ENCODE results near the gene TBC1D14. TPM values are rescaled to one million over a fixed set of nuclear protein-coding genes. Genes with fewer than 3 reads are reported as not detected.

The TBC1D14 gene
- total and polyA plus RNA-seq, 5 donors from 2014 or later, result 46.6 to 67.7 (median 52.2) TPM

GRCh38 chr4:7062816-7063215, 153.2 kb downstream of the TBC1D14 start:
- Histone ChIP-seq H3K4me3 (ENCODE audit: low read depth, low read length) (no peak overlapping the region), H3K27ac (ENCODE audit: insufficient read depth, low read length, poor library complexity, severe bottlenecking) (no peak overlapping the region), H3K27me3 (ENCODE audit: control insufficient read depth, insufficient read depth, low read length) (no peaks in the 10 kb centered on the region), H3K9me3 (ENCODE audit: control insufficient read depth in 2 of 2, low read length in 2 of 2) (no peaks in the 10 kb centered on the region), H3K4me1 (ENCODE audit: control insufficient read depth, insufficient read depth, low read length, poor library complexity, severe bottlenecking) (peaks cover 23% of the 10 kb centered on the region), H3K36me3 (ENCODE audit: control insufficient read depth, insufficient read depth, low read length) (peaks cover 60% of the 10 kb centered on the region)
- peak overlapping the region in 2 of 4 donors; percentile 38 to 80 for H3K4me3 Mint-ChIP-seq
- DNase-seq, result no peak
- no peak overlapping the region for H3K27ac Mint-ChIP-seq
- no peak for ATAC-seq (ENCODE audit: low read depth in 2 of 2)
- H3K27me3 Mint-ChIP-seq, result no peaks in the 10 kb centered on the region
- H3K4me1 Mint-ChIP-seq, result peaks cover 1 to 41% (median 29%) of the 10 kb centered on the region in 4 donors
- H3K36me3 Mint-ChIP-seq, result peaks cover 27% of the 10 kb centered on the region
- H3K9me3 Mint-ChIP-seq, result no peaks in the 10 kb centered on the region

GRCh38 chr4:7063362-7063761, 153.7 kb downstream of the TBC1D14 start:
- Mint-ChIP-seq H3K36me3 (peaks cover 27% of the 10 kb centered on the region), H3K4me3 (peak overlapping the region in 2 of 4 donors; percentile 38 to 80), H3K27me3 (no peaks in the 10 kb centered on the region), H3K9me3 (no peaks in the 10 kb centered on the region), H3K4me1 (peaks cover 6 to 46% (median 31%) of the 10 kb centered on the region in 4 donors), H3K27ac (no peak overlapping the region)
- DNase-seq (no peak), ATAC-seq (ENCODE audit: low read depth in 2 of 2) (no peak)
- Histone ChIP-seq H3K4me3 (ENCODE audit: low read depth, low read length) (no peak overlapping the region), H3K27me3 (ENCODE audit: control insufficient read depth, insufficient read depth, low read length) (no peaks in the 10 kb centered on the region), H3K9me3 (ENCODE audit: control insufficient read depth in 2 of 2, low read length in 2 of 2) (no peaks in the 10 kb centered on the region), H3K4me1 (ENCODE audit: control insufficient read depth, insufficient read depth, low read length, poor library complexity, severe bottlenecking) (peaks cover 23% of the 10 kb centered on the region), H3K27ac (ENCODE audit: insufficient read depth, low read length, poor library complexity, severe bottlenecking) (no peak overlapping the region), H3K36me3 (ENCODE audit: control insufficient read depth, insufficient read depth, low read length) (peaks cover 58% of the 10 kb centered on the region)

GRCh38 chr4:7066006-7066405, 156.4 kb downstream of the TBC1D14 start:
- peak overlapping the region; percentile 82 for H3K4me3 ChIP-seq (ENCODE audit: low read depth, low read length)
- no peaks in the 10 kb centered on the region for H3K27me3 ChIP-seq (ENCODE audit: control insufficient read depth, insufficient read depth, low read length)
- Mint-ChIP-seq H3K27me3 (peaks cover 5% of the 10 kb centered on the region), H3K9me3 (no peaks in the 10 kb centered on the region), H3K36me3 (peaks cover 18% of the 10 kb centered on the region), H3K4me3 (peak overlapping the region; percentile 89 to 97 (median 95)), H3K4me1 (peaks cover 10 to 60% (median 42%) of the 10 kb centered on the region in 4 donors), H3K27ac (peak overlapping the region in 2 of 3 donors; percentile 20 to 97)
- ATAC-seq (ENCODE audit: low read depth in 2 of 2) (no peak), DNase-seq (no peak)
- H3K4me1 ChIP-seq (ENCODE audit: control insufficient read depth, insufficient read depth, low read length, poor library complexity, severe bottlenecking), result peaks cover 37% of the 10 kb centered on the region
- H3K9me3 ChIP-seq (ENCODE audit: control insufficient read depth in 2 of 2, low read length in 2 of 2), result no peaks in the 10 kb centered on the region
- no peak overlapping the region for H3K27ac ChIP-seq (ENCODE audit: insufficient read depth, low read length, poor library complexity, severe bottlenecking)
- peaks cover 32% of the 10 kb centered on the region for H3K36me3 ChIP-seq (ENCODE audit: control insufficient read depth, insufficient read depth, low read length)

- no peaks in the 10 kb centered on the region for H3K9me3 ChIP-seq (ENCODE audit: control insufficient read depth in 2 of 2, low read length in 2 of 2)
- DNase-seq, result no peak
- Mint-ChIP-seq H3K4me1 (peaks cover 10 to 58% (median 42%) of the 10 kb centered on the region in 4 donors), H3K27ac (peak overlapping the region; percentile 20 to 97 (median 60)), H3K27me3 (peaks cover 6% of the 10 kb centered on the region), H3K9me3 (no peaks in the 10 kb centered on the region), H3K36me3 (peaks cover 13% of the 10 kb centered on the region), H3K4me3 (peak overlapping the region; percentile 89 to 97 (median 95))
- ATAC-seq (ENCODE audit: low read depth in 2 of 2), result no peak
- peak overlapping the region; percentile 42 for H3K27ac ChIP-seq (ENCODE audit: insufficient read depth, low read length, poor library complexity, severe bottlenecking)
- peaks cover 37% of the 10 kb centered on the region for H3K4me1 ChIP-seq (ENCODE audit: control insufficient read depth, insufficient read depth, low read length, poor library complexity, severe bottlenecking)
- H3K4me3 ChIP-seq (ENCODE audit: low read depth, low read length), result peak overlapping the region; percentile 82
- H3K36me3 ChIP-seq (ENCODE audit: control insufficient read depth, insufficient read depth, low read length), result peaks cover 28% of the 10 kb centered on the region
- peaks cover 2% of the 10 kb centered on the region for H3K27me3 ChIP-seq (ENCODE audit: control insufficient read depth, insufficient read depth, low read length)
Measured at GRCh38 chr4:7066493-7066892, 156.9 kb downstream of the TBC1D14 start.

- H3K4me3 ChIP-seq (ENCODE audit: low read depth, low read length), result peak overlapping the region; percentile 82
- ATAC-seq (ENCODE audit: low read depth in 2 of 2) (no peak), DNase-seq (no peak)
- H3K4me1 ChIP-seq (ENCODE audit: control insufficient read depth, insufficient read depth, low read length, poor library complexity, severe bottlenecking), result peaks cover 37% of the 10 kb centered on the region
- no peaks in the 10 kb centered on the region for H3K9me3 ChIP-seq (ENCODE audit: control insufficient read depth in 2 of 2, low read length in 2 of 2)
- Mint-ChIP-seq H3K27me3 (peaks cover 6% of the 10 kb centered on the region), H3K9me3 (no peaks in the 10 kb centered on the region), H3K4me1 (peaks cover 10 to 58% (median 40%) of the 10 kb centered on the region in 4 donors), H3K27ac (peak overlapping the region; percentile 83 to 97 (median 91)), H3K36me3 (peaks cover 7% of the 10 kb centered on the region), H3K4me3 (peak overlapping the region; percentile 89 to 97 (median 95))
- H3K27ac ChIP-seq (ENCODE audit: insufficient read depth, low read length, poor library complexity, severe bottlenecking), result peak overlapping the region; percentile 84
- H3K27me3 ChIP-seq (ENCODE audit: control insufficient read depth, insufficient read depth, low read length), result peaks cover 2% of the 10 kb centered on the region
- H3K36me3 ChIP-seq (ENCODE audit: control insufficient read depth, insufficient read depth, low read length), result peaks cover 22% of the 10 kb centered on the region
Measured at GRCh38 chr4:7067126-7067451, 157.5 kb downstream of the TBC1D14 start.

GRCh38 chr4:7067452-7068278, 158.0 kb downstream of the TBC1D14 start, which contains the start of gene GRPEL1:
Gene GRPEL1, minus strand, starts transcription at chr4:7068064. Its CDS starts 32 bp downstream, at chr4:7068032.
- H3K36me3 Mint-ChIP-seq, result peaks cover 5% of the 10 kb centered on the region
- H3K27ac Mint-ChIP-seq, result peak within 1 kb of the TSS; percentile 95 to 97 (median 96)
- H3K4me1 Mint-ChIP-seq, result peaks cover 10 to 58% (median 40%) of the 10 kb centered on the region in 4 donors
- H3K27me3 Mint-ChIP-seq, result peaks cover 6% of the 10 kb centered on the region
- Histone ChIP-seq H3K4me1 (ENCODE audit: control insufficient read depth, insufficient read depth, low read length, poor library complexity, severe bottlenecking) (peaks cover 37% of the 10 kb centered on the region), H3K4me3 (ENCODE audit: low read depth, low read length) (peak within 1 kb of the TSS; percentile 87), H3K9me3 (ENCODE audit: control insufficient read depth in 2 of 2, low read length in 2 of 2) (no peaks in the 10 kb centered on the region), H3K27me3 (ENCODE audit: control insufficient read depth, insufficient read depth, low read length) (peaks cover 2% of the 10 kb centered on the region), H3K36me3 (ENCODE audit: control insufficient read depth, insufficient read depth, low read length) (peaks cover 19% of the 10 kb centered on the region), H3K27ac (ENCODE audit: insufficient read depth, low read length, poor library complexity, severe bottlenecking) (peak within 1 kb of the TSS; percentile 84)
- DNase-seq, result peak; percentile 99 to 100 (median 100)
- H3K4me3 Mint-ChIP-seq, result peak within 1 kb of the TSS; percentile 94 to 97 (median 96)
- H3K9me3 Mint-ChIP-seq, result no peaks in the 10 kb centered on the region
- ATAC-seq (ENCODE audit: low read depth in 2 of 2), result peak; percentile 94

GRCh38 chr4:7068279-7068842, 158.7 kb downstream of the TBC1D14 start:
- H3K4me1 ChIP-seq (ENCODE audit: control insufficient read depth, insufficient read depth, low read length, poor library complexity, severe bottlenecking), result peaks cover 37% of the 10 kb centered on the region
- Mint-ChIP-seq H3K27ac (peak overlapping the region; percentile 95 to 97 (median 96)), H3K4me3 (peak overlapping the region; percentile 94 to 97 (median 96)), H3K27me3 (peaks cover 6% of the 10 kb centered on the region), H3K4me1 (peaks cover 10 to 58% (median 40%) of the 10 kb centered on the region in 4 donors), H3K9me3 (no peaks in the 10 kb centered on the region), H3K36me3 (peaks cover 3% of the 10 kb centered on the region)
- peak overlapping the region; percentile 87 for H3K4me3 ChIP-seq (ENCODE audit: low read depth, low read length)
- peaks cover 2% of the 10 kb centered on the region for H3K27me3 ChIP-seq (ENCODE audit: control insufficient read depth, insufficient read depth, low read length)
- H3K9me3 ChIP-seq (ENCODE audit: control insufficient read depth in 2 of 2, low read length in 2 of 2), result no peaks in the 10 kb centered on the region
- ATAC-seq (ENCODE audit: low read depth in 2 of 2) (no peak), DNase-seq (no peak)
- H3K36me3 ChIP-seq (ENCODE audit: control insufficient read depth, insufficient read depth, low read length), result peaks cover 12% of the 10 kb centered on the region
- peak overlapping the region; percentile 80 for H3K27ac ChIP-seq (ENCODE audit: insufficient read depth, low read length, poor library complexity, severe bottlenecking)
